HG02852 (cell line): ENCODE data around the gene GAS7.
"Not testable (repeated sequence)": the region's sequence is repeated elsewhere in the genome, so short reads cannot be mapped to it uniquely, and the experiment has no call there.

Source experiments
- ATAC-seq: cut with Tn5 transposase; IDR thresholded peaks from one replicate; pipeline ENCODE4 v1.9.1; 2021; ENCODE audit warnings: mild to moderate bottlenecking, moderate library complexity; ENCODE audit not compliant: unreplicated experiment

The GAS7 gene

GRCh38 chr17:9928601-9929333 lies 269.6 kb downstream of the GAS7 start:
- ATAC-seq, result no peak

- no peak for ATAC-seq
Observed at GRCh38 chr17:9926150-9926804, 272.1 kb downstream of the GAS7 start.

DNA sequence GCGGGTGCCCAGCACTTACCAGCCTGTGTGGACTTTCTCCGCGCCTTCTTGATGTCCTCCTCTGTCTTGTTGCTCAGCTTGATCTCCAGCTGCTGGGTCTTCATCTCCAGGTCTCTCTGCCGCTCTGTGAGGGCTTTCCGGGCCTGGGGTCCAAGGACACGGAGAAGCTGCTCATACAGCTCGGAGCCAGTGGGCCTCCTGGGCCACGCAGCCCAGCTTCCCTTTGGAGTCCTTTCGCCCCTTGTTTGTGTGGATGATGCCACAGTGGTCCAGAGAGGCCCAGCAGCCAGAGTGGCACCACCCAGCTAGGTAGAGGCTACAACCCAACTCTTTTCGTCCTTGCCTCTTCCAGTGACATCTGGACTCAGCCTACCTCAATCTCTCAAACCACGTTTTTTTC lies 272.9 kb downstream of the GAS7 start:
- no peak for ATAC-seq

DNA sequence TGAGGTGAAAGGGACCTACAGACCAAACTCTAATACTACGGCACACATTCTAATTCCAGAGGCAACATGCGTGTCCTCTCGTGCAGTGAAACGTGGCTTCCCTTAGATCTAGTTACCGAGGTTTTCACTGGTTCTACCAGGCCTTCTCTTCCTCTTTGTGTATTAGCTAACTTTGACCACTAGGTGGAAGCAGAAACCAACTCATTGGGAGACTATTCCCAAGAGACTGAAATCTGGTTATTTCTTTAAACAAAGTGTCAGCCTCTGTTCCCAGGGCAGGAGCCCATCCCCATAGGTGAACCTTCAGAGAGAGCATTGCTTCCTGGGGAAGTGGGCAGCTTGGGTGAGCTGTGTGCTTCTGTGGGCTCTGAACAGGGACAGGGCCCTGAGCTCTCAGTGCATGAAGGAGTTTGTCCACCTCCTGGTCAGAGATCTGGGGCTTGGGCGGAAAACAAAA lies 273.6 kb downstream of the GAS7 start:
- ATAC-seq, result peak; percentile 59

GRCh38 chr17:9922012-9922848 lies 276.2 kb downstream of the GAS7 start:
- ATAC-seq, result no peak

DNA sequence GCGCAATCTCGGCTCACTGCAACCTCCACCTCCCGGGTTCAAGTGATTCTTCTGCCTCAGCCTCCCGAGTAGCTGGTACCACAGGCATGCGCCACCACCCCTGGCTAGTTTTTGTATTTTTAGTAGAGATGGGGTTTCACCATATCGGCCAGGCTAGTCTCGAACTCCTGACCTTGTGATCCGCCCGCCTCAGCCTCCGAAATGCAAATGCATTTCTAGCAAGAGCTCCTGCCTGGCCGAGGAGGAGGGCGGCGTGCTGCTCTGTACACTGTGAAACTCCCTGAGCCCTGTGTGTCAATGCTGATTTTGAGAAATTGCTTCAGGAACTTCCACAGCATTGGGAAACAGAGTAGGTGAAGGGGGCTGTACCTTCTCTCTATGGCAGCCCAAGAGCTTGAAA lies 277.2 kb downstream of the GAS7 start:
- not testable (repeated sequence) for ATAC-seq

DNA sequence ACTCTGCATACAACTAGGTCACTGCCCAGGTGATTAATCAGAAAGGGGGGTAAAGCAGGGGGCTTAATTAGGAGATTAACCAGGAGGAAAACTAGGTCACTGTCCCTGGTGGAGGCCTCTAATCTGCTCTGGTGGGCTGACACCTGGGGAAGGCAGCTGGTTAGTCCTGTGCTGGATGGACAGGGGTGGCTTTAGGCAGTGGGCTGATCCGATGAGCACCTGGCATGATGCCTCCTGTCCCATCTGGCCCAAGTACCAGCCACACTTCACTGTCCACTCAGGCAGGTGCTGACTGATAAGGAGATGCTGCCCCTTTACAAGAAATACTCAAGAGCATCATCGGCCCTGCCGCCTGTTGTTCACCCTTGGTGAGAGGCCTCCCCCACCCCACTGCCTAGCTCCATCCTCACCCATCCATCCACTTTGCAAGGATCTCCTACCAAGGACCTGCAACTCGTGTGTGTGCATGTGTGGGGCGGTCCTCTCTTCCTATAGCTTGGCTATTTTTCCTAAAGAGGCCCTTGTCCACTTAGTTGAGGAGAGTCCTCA lies 279.5 kb downstream of the GAS7 start:
- no peak for ATAC-seq

DNA sequence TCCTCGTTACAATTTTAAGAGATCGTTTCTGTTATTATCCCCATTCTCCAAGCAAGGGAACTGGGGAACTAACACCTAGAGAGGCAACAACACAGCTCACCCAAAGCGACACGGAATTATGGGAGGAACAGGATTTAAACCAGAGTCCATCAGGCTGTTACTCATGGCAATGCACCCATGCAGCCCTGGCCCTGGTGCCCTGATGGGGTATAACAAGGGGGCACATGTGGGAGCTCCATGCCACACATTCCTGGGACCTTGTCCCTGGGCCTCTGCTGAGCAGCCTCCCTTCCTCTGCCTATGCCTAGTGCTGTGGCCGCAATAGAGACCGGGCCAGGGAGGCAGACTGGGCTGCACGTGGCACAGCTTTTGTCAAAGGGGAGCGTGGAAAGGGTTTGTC lies 280.1 kb downstream of the GAS7 start:
- ATAC-seq, result no peak

DNA sequence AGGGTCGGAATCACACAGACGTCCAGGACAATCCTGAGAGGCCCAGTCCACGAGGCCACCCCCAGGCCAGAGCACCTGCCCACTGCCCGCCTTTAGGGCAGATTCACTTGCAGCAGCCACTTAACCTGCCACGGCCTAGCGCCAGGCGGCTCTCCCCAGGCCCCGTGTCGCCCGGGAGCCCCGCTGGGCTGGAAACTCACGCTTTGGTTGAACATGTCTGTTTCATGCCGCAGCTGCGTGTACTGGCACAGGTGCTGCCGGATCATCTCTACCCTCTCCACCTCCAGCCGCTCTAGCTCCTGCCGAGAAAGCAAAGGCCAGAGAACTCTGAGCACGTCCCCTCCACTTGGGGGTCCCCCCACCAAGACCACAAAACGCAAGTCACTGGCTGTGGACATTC lies 280.6 kb downstream of the GAS7 start:
- ATAC-seq, result no peak

GRCh38 chr17:9917131-9917530 lies 281.3 kb downstream of the GAS7 start:
- ATAC-seq, result no peak

DNA sequence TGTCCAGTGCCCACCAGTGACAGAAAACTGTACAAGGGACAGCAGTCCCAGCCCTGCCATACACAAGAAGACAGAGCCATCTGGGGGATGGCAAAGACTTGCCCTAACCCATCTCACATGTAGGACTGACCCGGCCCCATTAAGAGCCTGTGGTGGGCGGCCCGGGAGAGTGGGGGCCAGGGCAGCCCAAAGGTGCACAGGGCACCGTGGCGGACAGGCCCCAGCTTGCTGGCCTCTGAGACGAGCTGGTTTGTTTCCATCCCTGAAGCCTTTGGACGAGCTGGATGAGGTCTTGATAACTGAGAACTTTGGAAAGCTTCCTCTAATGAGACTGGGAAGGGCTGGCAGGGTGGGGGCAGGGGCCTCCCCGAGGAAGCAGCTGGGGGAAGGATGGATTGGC lies 282.3 kb downstream of the GAS7 start:
- ATAC-seq, result no peak

DNA sequence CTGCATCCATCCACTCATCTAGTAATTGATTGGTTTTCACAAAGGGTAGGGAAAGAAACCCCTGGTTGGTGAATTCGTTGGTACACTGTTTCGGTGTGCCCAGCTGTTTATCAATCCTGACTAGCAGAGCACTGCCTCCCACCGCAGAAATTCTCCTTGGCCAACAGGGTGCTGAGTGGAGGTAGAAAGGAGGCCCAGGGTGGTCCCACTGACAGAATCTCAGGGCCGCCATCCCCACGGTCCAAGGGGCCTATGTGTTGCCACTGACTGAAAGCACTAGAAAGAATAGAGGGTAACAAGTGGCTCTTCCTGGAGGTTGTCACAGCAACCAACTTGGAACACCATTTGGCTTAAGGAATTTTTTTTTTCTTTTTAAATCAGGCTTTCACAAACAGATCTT lies 284.9 kb downstream of the GAS7 start:
- no peak for ATAC-seq

DNA sequence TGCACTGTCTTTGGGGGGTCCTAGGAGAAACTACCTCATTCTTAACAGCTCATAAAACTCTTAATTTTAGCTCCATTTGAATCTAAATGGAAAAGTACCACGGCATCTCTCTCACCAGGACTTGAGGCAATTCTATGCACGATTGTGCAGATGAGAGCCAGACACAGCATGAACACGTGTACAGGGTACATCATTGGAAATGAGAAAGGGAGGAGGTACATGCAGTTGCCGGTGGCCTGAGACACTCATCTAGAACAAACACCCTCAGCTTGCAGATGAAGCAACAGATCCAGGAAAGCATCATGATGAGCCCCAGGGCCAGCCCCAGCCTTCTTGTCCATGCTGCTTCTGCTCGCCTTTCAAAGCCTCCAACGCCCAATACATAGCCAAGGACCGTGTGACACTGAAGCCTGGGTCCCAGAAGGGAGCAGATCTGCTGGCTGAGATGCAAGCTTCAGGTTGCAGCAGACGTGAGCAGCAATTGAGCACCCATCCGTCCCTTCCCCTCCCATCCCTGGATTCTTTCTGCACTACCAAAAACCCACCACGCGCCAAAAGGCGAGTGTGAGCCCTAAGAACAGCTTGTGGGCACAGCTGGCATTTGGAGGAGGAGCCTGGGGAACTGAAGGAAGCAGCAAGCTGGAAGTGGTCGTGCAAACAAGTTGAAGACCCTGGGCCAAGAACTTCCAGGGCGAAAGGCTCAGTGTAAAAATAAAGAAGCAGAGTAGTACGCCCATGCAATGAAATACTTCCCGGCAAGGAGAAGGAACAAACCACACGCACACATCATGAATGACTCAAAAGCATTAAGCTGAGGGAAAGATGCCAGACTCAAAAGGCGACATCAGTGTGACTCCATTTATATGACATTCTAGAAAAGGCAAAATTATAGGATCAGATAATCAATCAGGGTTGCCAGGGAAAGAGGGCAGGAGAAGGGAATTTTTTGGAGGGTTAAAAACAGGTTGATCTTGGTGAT lies 286.0 kb downstream of the GAS7 start:
- no peak for ATAC-seq

- ATAC-seq, result no peak
Observed at GRCh38 chr17:9911089-9911488, 287.3 kb downstream of the GAS7 start.

DNA sequence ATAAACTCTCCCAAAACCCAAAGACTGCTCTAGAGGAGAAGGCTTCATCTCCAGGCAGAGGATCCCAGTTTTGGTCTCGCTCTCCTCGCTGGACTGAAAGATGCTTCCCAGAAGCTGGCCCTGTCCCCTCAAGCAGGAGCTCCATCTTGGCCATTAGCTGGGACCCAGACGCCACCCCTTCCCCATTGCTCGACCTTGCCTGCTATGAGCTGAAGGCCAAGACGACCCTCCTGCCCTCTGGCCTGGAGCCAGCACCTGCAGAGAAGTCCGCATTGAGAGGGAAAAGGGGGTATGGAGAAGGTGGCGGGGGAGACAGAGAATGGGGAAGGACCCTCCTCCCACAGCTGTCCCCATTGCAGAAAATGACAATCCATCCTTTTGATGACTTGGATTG lies 289.8 kb downstream of the GAS7 start:
- no peak for ATAC-seq

GRCh38 chr17:9907883-9908648 lies 290.3 kb downstream of the GAS7 start:
- no peak for ATAC-seq

GRCh38 chr17:9907131-9907530 lies 291.3 kb downstream of the GAS7 start:
- no peak for ATAC-seq

DNA sequence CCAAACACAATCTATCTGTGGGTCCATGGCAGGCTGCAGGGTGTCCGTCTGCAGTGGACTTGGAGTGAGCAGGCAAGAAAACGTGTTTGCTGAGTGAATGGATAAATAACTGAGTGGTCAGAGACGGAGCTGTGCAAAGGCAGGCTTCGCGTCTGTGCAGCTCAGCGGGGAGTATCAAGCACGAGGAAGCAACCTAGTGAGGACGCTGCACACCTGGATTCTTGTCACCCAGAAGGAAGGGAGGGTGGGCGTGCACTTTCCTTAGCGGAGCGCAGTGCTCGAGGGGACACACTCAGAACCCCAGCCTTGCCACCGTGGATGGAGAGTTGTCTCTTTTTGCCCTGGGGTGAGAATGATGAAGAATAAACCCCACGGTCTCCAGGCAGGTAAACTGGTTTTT lies 291.8 kb downstream of the GAS7 start:
- ATAC-seq, result no peak

DNA sequence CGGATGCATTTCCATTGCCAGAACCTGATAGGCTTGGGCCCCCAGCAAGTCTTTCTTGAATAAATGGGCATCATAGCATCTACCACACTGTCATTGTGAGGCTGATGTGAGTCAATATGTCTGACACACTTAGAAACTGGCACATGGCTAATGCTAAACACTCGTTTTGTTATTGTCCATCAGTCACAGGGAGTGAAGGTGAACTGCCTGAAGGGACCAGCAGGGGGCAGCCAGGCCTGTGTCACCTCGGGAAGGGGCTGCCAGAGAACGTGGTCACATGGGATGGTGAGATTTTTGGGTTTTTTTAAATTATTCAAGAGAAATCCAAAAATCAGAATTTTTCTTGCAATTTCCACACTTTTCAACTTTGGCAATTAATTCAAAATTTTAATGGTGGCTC lies 292.5 kb downstream of the GAS7 start:
- ATAC-seq, result no peak

- no peak for ATAC-seq
Observed at GRCh38 chr17:9905078-9905415, 293.4 kb downstream of the GAS7 start, which contains the start of gene RCVRN. Gene RCVRN (minus strand): TSS chr17:9905271. CDS start chr17:9905180, 91 bp downstream.
